CMK (cell line): ENCODE results near the gene TRIB2.
A peak's percentile ranks its signal among the peaks of the same experiment; 100 is the strongest.
"Not testable (repeated sequence)": the region's sequence is repeated elsewhere in the genome, so short reads cannot be mapped to it uniquely, and the experiment has no call there.

ENCODE experiments used
- DNase-seq: peaks from one replicate; pipeline ENCODE4 v3.0.0-alpha.2; 2010; ENCODE audit warnings: low read depth

Gene TRIB2

GRCh38 chr2:12716282-12717190 is at the start of gene TRIB2:
Gene TRIB2, plus strand, starts transcription at chr2:12716936. Its CDS starts 1,372 bp downstream, at chr2:12718308.
- peak; percentile 85 for DNase-seq

- DNase-seq = no peak
Measured at GRCh38 chr2:12669036-12669435, 47.7 kb upstream of the TRIB2 start.

DNA sequence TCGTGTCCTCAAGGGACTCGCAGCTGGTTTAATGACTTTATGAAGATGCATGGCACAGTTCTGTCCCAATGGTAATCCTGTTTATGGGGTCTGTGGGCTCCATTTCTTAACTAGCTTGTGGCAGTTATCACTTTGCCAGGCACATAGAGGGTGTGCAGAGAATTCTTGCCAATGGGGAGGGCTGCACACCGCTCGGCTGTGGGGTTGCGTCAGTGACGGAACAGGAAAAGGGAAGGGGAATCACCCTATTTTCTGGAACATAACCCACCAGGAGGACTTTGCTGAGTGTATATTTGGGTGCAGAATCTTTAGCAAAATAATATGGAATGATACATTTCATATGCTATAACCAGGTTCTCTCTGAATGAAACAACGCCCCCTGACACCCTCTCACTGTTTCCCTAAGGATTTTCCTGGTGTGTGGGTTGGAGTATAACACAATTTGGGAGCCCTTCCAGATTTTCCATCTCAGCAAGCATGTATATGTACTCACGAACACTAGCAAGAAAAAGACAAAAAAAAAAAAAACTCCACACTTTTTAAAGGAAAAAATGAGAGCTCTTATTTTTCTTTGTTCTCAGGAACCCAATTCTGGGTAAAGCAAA is 43.9 kb upstream of the TRIB2 start:
- no peak for DNase-seq

DNA sequence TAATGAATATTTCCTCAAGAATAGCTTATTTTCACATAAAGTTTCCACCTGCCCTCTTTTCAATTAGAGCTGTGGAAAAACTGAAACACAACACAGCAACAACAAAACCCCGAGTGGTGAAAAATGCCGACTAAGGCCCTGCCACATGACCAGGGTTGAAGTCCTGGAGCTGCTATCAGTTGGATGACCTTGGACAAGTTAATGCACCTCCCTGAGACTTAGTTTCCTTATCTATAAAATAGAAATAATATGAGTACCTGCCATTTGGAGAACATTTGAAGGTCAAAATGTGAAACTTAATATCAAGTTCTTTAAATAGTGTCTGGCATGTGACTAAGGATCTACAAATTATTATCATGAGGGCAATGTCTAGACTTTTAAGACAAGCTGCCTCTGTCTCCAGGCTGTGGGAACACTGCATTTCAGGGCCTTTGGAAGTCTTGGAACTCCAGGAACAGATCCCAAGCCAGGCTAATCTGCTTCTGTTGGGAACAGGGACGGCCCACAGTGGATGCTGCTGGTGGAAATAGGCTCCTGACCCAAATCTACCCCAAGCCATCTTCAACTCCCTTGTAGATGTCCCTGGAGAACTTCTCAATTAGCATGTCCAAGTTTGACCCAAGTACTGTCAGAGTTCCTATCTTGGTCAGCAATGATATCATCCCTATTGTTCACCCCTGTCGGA is 42.0 kb upstream of the TRIB2 start:
- DNase-seq = no peak

- DNase-seq = peak; percentile 20
Measured at GRCh38 chr2:12675352-12675795, 41.4 kb upstream of the TRIB2 start.

- DNase-seq = no peak
Measured at GRCh38 chr2:12675801-12676200, 40.9 kb upstream of the TRIB2 start.

DNA sequence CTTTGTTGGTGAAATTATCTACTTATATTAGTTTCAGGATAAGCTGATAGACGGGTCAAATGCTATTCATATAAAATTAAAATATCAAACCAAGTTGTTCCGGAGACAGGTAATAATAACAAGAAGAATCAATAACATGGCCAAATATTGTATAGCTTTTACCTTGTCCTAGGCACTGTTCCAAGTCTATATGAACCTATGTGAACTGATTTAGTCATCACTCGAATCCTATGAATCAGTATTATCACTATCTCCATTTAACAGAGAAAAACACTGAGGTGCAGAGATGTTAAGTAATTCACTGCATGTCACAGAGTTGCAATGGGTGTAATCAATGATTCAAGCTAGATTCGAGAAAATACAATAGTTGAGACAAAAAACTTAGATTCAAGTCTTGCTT is 40.0 kb upstream of the TRIB2 start:
- no peak for DNase-seq

DNA sequence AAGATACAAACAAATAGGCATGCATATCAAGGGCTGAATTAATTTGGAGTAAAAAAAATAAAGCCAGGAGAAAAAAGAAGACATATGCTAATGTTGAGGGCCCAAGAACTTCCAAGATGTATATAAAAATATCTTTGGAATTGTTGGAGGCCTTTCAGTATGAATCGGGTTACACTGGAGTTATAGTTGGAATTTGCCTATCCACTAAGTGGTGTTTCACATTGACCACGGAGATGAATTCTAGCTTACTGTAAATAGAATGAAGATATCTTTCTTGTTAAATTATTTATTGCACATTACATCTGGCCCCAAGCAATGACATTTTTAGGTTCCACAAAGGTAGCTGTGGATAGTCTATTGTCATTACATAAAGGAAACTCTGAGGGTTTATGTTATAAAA is 38.5 kb upstream of the TRIB2 start:
- DNase-seq = no peak

DNA sequence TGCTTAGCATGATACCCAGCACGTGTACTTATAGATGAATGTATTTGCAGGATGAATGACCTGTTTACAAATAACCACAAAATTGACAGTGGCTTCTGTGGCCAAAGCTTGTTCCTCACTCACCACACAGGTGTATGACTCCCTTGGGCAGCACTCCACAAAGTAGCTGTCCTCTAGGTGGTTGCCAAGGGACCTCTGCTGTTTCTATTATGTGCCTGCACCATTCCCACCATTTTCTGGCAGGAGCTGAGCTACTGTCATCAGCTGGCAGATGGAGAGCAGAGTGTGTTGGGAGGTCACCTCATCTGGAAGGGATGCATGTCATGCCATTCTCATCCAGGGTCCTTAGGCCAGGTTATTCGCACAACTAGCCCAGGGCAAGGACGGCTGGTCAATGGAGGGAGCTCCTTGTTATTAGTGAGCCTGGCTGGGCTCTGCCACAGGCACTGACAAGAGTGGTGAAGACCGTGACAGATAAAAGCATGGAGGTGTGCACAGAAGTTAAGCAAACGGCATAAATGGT is 37.1 kb upstream of the TRIB2 start:
- no peak for DNase-seq

- DNase-seq = not testable (repeated sequence)
Measured at GRCh38 chr2:12680115-12680514, 36.6 kb upstream of the TRIB2 start.

- no peak for DNase-seq
Measured at GRCh38 chr2:12682017-12682416, 34.7 kb upstream of the TRIB2 start.

DNA sequence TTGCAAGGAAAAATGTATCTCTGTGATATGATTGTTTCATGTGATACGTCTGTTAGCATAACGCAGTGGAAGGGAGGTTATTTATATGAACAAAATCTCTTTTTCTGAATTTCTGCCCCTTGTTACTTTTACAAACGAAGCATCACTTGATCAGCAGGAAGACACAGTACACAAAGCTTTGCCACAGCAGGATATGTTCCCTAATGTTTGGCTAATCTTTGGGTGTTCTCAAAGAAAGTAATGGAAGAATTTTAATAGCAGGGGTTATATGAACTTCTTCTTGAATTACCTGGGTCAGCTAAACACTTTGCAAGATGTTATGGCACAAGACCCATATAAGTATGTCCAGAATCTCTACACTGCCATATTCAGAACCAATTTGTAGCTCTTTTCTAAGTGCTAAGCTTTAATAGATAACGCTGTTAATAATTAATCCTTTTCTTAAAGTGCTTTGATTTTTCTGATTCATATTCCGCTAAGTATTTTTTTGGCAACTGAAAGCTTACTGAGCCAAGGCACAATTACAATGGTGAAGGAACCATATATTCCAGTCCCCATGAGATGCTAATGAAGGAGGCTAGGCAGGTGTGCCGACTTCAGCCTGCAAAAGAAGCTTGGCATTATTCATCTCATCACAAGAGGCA is 33.2 kb upstream of the TRIB2 start:
- DNase-seq = no peak

- no peak for DNase-seq
Measured at GRCh38 chr2:12684471-12684936, 32.2 kb upstream of the TRIB2 start.

- DNase-seq = no peak
Measured at GRCh38 chr2:12685145-12685544, 31.6 kb upstream of the TRIB2 start.

DNA sequence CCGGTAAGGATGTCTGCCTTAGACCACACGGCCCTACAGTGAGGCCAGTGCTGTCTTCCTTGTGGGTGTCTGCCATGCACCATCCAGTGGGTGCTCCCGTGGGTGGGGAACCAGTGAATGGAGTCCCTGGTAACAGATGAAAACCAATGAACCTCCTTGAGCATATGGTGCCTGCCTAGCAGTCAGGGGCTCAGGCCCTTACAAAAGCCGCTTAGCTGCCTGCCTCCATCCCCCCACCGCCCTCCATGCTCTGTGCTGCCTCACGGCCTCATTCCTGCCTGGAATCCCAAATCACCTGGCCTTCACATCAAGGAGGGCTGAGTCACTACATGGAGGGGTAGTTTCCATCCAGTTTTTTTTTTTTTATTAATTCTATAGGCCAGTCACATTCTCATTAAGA is 30.8 kb upstream of the TRIB2 start:
- DNase-seq = no peak

GRCh38 chr2:12686708-12687283 is 29.9 kb upstream of the TRIB2 start:
- no peak for DNase-seq

GRCh38 chr2:12688091-12688490 is 28.6 kb upstream of the TRIB2 start:
- no peak for DNase-seq

GRCh38 chr2:12688893-12689292 is 27.8 kb upstream of the TRIB2 start:
- DNase-seq = no peak

- DNase-seq = no peak
Measured at GRCh38 chr2:12693509-12693908, 23.2 kb upstream of the TRIB2 start.

DNA sequence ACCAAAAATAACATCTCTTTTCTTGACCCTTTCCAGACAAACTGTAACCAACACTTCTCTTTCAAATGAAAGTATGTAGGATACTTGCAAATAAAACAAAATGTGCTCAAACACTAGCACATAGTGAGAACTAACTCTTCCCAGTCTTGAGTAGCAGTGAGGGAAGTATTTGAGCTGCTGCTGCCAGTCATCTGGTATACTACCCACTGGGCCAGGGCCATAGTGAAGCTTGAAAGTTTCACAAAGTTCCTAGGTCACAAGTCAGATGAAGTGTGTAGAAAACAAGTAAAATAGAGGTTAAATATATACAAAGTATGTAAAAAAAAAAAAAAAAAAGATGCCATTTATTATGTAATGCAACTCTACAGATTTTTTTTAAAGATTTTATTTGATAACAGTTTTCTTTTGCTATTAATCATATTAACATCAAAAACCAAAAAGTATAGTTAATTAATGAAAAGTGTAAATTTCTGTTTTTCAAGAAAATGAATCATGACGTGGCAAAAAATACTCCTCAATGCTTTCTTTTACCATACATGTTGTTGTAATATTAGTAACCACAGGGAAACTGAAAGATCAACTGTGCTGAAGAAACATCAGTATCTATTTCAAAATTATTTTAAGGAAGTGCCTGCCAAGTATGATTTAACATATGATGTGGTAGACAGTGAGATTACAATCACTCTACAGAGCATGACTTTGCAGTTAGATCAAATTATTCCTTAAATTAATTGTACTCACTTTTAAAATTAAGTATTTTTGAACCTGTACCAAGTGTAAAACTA is 21.6 kb upstream of the TRIB2 start:
- DNase-seq = no peak

DNA sequence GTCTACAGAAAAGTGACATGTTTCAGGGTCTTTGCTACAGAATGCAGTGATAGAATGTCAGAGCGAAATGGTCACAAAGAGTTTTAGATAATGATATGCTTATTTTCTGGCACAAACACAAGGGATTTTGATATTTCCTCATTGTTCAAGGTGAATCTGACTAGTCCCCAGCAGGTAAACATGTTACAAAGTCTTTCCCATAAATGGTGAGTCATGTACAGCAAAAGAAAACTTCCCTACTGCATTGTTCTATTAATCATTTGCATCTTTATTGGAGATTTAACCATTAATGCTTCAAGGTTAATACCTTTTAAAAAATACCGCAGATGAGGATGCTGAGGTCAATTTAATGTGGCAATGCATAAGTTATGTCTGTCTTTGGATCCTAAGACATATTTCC is 19.1 kb upstream of the TRIB2 start:
- no peak for DNase-seq
